HL-60/S4 (cell line): ENCODE data around the gene WNT1.

Experiments used
- in situ Hi-C: fragments of 300-500 bp; cut with MboI; formaldehyde crosslinking; loops from 2 replicates; pipeline ENCODE4 v1.14.3; 2022; ENCODE audit warnings: low sequenced_read_pairs

Gene WNT1

DNA sequence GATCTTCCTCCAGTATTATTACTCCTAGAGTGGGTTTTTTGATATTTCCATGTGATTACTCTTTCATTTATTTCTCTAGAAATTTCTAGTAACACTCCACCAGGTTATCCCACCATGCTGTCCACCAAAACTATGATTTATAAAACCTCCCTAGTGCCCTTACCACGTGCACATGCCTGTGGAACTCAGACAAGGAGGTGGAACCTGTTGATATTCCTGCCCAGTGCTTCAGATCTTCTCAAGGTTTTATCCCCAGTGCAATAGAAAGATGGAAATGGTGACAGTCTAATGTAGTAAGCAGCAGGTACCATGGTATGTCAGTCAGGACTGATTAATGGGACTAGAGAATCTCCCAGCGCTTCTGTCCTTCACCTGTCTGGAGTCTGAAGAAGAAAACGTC, 17.3 kb upstream of the WNT1 start:
- in situ Hi-C loops: no loop called here

DNA sequence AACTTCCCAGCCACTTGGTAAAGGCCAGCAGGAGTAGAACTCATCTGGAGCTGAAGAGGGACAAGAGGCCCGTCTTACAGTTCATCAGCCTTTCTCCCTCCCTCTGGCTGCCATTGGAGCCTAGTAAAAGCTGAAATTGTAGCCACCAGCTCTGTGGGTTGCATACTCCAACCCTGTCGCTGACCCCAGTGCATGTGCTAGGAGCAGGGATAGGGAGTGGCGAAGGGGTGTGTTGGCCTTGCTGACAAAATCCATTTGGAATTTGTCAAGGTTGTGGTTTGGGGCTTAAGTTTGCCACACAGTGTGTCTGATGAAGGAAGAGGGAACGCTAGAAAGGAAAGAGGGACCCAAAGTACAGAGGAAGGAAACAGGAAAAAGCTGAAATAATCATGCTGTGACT, 16.8 kb upstream of the WNT1 start:
- in situ Hi-C loops: no loop called here

DNA sequence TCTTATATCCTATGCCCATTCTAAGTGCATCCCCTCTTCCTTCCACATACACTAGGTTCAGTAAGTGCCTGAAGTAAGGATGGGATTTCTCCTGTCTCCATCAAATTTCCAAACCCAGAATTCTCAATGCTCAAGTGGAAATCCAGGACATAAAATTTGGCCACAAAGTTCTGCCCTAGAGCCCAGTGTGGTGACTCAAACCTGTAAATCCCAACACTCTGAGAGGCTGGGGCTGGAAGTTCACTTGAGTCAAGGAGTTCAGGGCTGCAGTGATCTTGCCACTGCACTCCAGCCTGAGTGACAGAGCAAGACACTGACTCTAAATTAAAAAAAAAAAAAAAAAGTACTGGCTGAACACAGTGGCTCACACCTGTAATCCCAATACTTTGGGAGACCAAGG, 16.3 kb upstream of the WNT1 start:
- in situ Hi-C loops: no loop called here

DNA sequence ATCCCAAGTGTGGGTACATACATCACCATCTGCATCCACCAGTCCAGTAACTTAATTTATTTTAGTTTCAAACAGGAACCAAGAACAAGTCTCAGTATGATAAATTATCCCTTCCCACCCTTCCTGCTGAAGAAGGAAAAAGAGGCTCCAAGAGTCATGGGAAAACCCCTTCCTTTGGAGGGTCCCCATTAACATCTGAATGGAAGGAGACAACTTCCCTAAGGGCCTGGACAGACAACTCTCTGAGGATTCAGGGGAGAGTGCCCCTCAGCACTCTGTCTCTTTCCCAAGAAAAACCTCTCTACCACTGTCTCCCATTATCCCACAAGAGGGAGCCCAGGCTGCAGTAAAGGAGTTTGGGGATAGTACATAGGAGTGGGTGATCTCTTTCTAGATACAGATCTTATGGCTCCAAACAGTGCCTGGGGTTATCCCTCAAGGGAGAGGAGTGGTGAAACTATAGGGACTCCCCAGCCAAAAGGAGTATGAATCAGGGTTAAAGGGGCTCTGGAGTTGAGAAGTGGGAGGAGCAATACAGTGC, 12.8 kb upstream of the WNT1 start:
- in situ Hi-C loops: no loop called here

DNA sequence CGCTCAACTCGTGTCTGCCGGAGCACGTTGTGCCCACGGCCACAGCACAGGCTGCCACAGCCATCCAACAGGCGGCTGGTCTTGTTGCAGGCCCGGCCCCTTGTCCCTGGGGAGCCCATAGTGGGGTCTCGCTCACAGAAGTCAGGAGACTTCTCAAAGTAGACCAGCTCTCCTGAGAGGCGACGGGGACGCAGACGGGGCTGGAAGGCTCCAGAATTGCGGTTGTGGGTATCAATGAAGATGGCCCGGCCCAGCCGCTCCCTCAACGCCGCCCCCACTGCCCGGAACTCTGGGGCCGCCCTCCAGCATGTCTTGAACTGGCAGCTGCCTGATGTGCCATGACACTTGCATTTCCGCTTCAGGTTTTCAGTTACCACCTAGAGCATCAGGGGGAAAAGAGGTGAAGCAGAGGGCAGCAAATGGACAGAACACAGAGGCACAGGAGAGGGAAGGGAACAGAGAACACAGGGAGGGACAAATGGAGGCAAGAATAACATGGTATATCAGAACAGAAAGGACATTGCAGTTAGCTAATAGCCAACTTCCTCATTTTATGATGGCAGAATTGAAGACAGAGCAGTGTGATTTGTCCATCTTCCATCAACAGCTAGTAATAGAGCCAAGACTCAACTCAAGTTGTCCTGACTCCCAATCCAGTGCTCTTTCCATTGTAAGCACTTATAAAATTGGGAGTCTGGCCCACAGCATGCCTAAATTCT, 11.8 kb upstream of the WNT1 start:
- in situ Hi-C loops: no loop called here

DNA sequence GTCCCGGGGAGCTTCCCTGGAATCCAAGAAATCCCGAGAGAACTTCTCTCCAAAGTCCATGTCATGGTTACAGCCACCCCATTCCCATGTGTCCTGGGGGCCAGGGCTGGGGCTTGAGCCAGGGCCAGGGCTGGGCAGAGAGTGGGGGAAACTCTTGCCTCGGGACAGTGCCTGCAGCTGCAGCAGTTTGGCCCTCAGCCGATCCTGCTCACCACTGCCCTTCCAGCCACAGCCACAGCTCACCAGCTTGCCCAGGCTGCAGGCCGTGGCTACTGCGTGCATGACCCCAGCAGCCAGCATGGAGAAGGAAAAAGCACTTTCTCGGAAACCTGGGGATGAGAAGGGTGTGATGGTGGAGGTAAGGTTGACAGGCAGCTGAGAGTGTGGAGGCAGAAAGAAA, 10.1 kb upstream of the WNT1 start:
- in situ Hi-C loops: no loop called here

DNA sequence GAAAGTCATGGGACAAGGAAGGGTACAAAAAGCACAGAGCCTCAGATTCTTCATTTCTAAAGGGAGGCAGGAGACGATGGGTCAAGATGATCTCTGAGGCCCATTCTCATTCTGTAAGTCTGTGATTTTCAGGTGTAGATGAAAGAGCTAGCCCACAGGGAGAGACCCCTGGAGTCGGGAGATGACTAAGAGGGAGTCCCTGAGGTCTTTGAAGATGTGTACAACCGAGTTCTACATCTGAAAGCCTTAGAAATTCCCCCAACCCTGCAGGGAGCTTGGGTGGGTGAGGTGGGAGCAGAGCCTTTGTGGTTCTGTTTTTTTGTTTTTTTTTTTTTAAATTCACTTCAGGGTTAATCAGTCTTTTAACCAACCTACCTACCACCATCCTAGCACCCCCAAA, 9.7 kb upstream of the WNT1 start:
- in situ Hi-C loops: no loop called here

DNA sequence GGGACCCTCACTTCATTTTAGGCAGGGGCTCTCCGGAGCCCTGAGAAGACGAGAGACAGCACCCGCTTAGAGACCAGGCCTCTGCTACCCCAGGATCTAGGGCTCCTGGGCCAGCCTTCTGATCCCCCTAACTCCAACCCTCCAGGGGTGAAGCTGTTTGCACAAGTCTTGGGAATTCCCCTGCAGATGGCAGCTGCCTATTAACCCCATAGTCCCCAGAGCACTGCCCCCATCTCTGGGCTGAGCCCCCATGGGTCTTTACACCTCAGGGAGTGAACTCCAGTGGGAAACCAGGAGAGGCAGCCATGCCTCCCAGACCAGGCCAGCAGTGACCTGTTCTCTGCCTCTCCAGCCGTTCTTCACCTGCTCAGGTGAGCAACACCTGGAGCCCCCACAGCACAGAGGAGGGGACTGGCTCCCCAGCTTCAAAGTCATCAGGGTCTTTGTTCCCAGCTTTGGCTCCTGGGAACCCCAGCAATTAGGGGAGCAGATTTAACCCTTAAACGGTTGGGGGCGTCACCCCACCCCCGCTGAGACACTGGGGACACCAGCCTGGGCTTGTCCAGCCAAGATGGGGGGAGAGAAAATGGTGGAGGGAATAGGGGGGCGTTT, 8.9 kb upstream of the WNT1 start:
- in situ Hi-C loops: no loop called here

DNA sequence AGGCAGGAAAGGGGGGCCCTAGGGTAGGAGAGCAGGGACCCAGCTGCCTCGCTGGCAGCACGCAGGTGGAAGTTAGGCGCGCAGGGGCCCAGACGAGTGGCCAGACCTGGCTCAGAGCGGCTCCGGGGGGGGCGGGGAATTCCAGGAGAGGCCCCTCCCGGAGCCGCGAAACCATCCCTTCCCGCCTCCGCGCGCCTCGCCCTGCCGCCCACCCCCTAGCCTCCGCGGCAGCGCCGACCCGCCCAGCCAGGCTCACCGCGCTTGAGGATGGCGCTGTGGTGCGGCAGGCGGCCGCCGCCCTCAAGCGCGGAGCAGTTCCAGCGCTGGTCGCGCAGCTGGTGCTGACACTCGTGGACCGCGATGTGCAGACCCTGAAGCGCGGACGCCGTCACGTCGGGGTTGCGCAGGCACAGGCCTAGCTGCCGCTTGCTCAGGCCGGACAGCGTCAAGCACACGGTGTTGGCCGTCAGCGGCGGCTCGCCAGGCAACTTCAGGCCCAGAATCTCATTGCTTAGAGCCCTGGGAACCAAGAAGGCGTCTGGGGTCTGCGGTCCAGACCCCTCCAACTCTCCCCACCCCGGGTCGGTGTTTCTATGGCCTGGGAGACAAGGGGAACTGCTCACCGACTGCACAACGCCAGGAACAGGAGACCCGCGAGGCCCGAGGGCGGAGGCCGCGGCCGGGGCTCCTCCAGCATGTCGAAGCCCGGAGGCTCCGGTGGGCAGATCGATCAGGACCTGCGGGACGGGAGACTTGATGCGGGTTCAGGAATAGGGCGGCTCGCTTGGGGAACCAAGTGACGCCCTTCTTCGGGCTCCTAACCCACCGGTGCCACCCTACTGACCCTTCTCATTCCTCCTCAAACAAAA, 8.1 kb upstream of the WNT1 start:
- in situ Hi-C loops: no loop called here

DNA sequence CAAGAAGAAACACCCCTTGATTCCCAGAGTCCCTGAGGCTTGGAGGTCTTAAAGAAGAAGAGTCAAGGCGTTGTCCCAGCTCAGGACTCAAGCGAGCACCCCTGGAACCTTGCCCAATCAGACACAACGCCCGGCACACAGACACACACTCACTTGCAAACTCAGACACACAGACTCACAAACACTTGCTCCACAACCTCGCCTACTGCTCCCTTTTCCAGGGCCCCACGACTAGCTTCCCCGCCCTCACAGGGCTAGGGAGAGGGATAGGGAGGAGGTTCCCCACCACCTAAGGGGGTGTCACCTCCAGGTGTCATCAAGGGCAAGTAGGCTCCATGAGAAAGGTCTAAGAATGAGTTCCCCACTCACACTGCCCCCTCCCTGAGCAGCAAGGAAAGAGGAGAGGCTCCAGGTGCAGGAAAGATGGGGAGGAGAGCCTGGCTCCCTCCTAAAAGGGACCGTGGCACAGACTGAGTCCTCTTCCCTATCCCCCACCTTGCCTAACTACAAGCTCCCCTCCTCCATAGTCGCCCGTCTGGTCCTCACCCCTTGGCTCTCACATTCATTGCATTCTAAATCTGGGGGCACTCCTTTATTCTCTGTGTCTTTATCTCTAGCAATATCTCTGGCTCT, 7.3 kb upstream of the WNT1 start:
- in situ Hi-C loops: no loop called here

DNA sequence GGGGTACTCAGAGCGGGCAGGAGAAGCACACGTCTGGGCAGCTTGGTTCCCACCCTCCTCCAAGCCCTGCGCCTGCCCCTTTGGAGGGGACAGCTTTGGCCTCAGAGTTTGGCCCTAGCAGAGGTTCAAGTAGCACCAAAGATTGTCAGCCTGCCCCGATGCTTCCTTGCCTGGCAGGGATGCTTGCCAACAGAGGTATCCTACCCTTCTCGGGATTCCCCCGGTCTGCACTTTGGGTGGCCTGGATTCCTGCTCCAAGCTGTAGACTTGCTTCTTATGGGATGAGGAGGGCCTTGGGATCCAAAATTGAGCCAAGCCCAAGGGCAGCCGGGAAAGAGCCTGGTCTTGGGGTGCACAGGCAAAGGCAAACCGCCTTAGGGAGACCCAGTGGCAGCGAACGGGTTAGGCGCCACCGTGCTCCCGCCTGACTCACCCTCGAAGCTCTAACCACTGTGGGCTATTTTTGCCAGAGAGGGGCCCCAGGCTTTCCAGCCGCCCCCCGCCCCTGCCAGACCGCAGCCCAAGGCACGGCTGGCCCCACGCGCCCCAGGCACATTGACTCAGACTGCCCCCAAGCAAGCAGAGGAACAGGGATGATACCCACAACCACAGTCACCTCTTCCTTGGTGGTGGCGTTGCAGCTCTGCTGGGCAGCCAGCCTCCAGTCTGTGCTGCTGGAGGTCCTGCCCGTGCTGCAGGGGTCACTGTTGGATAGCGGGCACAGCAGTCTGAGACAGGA, 5.7 kb upstream of the WNT1 start:
- in situ Hi-C loops: no loop called here

DNA sequence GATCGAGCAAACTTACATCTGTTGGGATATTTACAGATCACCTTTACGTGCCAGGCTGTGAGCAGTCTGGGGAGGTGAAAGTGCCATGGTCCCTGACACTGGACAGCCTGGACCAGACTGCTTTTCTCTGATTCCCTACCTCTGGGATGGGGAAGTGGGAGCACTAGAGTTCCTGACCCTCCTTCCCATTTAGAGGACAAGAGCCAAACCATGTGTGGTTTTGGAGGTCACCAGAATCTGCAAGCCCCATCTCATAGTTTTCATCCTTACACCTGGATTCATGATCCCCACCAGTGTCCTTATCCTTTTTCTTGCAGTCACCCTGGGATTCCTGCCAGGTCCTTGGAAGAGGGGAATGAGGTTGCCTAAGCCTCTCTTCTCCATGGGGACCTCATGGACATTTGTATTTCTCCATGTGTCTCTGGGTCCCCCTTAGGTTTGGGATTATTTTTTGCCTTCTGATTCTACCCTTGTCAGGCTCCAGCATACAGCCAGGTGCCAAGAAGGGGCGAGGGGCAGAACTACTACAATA, 5.1 kb upstream of the WNT1 start:
- in situ Hi-C loops: no loop called here

DNA sequence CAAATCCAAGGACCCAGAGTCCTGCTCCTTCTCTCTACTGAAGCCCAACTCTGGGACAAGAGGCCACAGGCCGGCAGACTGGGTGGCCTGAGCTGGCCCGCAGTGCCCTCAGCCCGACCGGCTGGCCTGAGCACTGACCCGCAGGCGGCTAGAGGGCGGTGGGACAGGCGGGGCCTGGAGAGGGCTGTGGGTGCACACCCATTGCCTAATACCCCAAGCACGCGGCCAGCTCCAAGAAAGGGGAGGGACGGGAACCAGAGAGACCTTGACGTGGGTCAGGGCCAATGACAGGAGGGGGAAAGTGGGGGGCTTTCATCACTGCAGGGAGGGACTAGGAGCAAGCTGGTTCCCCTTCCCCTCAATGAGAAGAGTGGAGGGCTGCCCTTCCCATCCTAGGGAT, 4.6 kb upstream of the WNT1 start:
- in situ Hi-C loops: no loop called here

DNA sequence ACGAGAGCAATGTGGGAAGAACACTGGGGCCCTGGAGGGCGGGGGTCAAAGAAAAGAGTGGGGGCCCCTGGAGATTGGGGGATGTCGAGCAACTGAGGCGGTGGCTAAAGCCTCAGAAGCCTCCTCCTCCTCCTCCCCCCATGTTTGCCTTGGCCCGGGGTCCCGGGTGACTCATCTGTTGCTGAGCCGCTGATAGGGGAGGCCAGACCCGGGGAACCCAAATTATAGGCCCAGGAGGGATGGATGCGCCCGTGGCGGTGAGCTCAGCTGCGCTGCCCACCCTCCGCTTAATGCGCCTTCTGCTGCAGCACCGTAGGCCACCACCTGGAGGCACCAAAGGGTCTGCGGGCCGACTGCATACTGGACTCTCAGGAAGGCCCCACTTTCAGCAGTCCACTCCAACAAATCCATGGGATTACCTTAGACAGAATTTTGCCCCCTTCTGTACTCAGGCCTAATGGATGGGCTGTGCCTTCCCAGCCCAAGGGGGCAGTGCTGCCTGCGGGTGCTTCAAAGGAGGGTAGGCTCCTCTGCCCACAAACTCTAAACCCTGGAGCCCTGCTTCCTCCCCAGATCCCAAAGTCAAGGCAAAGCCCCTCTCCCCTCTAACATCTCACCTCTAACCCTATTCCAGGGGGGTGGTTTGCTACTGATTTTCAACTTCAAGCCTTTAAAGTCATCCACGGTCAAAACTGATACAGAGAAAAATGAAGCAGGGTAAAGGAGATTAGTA, 4.0 kb upstream of the WNT1 start:
- in situ Hi-C loops: no loop called here

DNA sequence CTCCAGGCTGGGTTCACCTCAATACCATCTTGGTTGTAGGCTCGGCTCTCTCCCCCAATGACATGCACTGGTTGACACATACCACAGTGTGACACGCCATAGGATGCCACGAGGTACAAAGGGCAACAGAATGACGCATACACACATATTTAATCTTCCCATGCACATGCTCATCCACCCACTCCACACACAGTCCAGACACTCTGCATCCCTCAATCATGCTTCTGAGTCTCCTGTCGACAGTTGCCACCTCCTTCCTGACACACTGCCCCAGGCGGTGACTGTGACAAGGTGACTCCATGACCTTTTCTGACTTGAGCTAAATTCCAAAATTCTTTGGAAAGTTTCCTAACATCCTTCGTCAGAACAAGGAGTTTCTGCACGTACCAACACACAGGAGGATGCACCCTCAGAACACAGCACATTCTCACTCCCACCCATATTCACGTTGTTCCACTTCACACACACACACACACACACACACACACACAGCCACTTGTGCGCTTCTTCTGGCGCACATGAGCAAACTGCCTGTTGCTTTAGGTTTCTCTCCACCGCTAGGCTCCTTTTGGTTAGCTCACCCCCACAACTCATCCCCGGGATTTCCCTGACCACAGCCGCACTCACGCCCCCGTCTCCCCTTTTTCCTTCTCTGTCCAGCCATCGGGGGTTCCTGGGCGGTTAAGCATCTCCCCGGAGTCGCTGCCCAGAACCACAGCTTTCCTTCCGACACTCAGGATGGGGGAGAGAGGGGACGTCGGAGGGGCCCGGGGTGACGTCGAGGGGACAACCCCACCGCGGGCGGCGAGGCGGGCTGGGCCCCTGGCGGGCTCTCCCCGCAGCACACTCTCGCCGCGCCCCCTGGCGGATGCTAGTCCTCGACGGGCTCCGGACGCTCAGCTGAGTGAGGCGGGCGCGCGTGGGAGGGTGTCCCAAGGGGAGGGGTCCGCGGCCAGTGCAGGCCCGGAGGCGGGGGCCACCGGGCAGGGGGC, 536 bp upstream of the WNT1 start:
- in situ Hi-C loops: loop anchor here (5.0 kb wide), 1 partner anchor 110 kb away; the partner anchor contains the start of gene RND1

DNA sequence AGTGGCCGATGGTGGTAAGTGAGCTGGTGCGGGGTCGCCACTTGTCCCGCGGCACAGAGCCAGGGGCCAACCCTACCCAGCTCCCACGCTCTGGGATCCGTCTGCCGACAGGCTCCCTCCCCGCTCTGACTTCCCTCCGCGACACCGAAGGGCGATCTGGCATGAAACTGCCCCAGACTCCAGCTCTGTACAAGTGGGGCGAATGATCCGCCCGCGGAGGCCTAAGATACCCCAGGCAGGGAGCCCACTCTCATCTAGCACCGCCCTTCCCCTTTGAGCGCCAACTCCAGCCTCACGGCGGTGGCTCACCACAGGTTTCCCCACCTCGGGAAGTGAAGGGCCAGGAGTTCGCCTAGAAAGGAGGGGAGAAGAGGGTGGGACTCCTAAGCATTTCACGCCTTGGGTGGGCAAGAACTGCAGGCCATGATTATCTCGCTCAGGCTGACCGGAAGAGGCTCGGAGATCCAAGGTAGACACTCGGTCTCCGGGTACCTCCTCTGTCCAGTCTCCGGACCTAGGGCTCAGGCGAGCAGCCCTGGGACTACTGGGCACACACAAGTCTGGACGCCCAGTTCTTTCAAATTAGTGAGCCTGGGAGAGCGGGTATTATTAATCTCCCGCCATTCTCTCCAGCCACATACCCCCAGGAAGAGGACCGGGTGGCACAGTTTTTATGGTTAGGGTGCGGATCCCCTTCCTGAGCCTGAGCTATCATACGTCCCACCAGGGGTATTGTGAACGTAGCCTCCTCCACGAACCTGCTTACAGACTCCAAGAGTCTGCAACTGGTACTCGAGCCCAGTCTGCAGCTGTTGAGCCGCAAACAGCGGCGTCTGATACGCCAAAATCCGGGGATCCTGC, 849 bp downstream of the WNT1 start:
- in situ Hi-C loops: loop anchor here (5.0 kb wide), 1 partner anchor 112 kb away; the partner anchor contains the start of gene RND1
